Measurements from ENCODE around the gene OPRM1.

OPRM1 gene

DNA sequence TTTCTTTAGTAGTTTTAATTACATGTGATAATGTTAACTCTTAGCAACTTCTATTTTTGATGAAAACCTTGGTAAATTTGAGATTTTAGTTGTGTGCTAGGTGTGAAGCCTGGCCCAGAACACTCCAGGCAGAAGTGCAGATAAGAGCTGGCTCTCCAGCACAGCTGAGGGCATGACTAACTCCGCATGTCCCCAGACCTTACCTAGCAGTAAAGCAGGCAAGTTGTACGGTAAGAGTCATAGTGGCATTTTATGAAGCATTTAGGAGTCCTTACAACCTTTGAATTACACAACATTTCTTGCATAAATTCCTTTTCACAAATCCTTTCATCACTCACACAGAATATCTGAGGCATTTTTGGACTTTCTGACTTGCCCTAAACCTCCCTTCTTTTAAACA lies 67.2 kb downstream of the OPRM1 start:
- H3K27ac ChIP-seq (replicated peaks): no peak overlapping the region
- no peak for TF ChIP-seq SPI1 (IDR thresholded peaks at IDR 0.05; ENCODE audit: borderline replicate concordance, low read depth)
- TF ChIP-seq REST (IDR thresholded peaks at IDR 0.05; ENCODE audit: insufficient replicate concordance, low read depth): no peak
- no peak for TF ChIP-seq POLR2AphosphoS5 (IDR thresholded peaks at IDR 0.05; ENCODE audit: low read depth)
- no peak for TF ChIP-seq CTCF (IDR thresholded peaks at IDR 0.05; ENCODE audit: insufficient read depth, low read length)
- no peak for TF ChIP-seq GABPA (IDR thresholded peaks at IDR 0.05; ENCODE audit: low read depth)
- no peak overlapping the region for H3K4me3 ChIP-seq (replicated peaks; ENCODE audit: insufficient read depth, low read length)
- no peaks in the 10 kb centered on the region for H3K27me3 ChIP-seq (ENCODE audit: insufficient read depth, poor library complexity, severe bottlenecking)
- peak; percentile 14 to 17 for DNase-seq (ENCODE audit: low read depth in 1 of 2, low spot score in 1 of 2)

DNA sequence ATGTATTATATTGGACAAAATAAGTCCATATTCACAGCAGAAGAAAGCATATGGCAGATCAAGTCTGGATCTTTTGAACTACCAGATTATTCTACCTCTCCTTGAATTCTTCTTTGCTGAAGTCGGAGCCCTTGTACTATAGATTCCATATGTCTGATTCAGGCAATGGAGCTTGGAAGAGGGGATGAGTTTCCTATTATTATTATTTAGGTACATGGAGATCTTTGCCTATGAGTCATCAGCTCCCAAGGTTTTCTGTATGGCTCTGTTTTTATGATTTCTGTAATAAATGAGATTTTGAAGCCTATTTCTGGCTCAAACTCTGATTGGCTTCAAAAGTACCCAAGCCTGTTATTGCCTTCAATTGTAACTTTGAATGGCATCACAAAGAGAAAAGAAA lies 72.0 kb downstream of the OPRM1 start:
- TF ChIP-seq SPI1 (IDR thresholded peaks at IDR 0.05; ENCODE audit: borderline replicate concordance, low read depth): no peak
- TF ChIP-seq REST (IDR thresholded peaks at IDR 0.05; ENCODE audit: insufficient replicate concordance, low read depth): no peak
- TF ChIP-seq GABPA (IDR thresholded peaks at IDR 0.05; ENCODE audit: low read depth): no peak
- TF ChIP-seq POLR2AphosphoS5 (IDR thresholded peaks at IDR 0.05; ENCODE audit: low read depth): no peak
- no peak for TF ChIP-seq CTCF (IDR thresholded peaks at IDR 0.05; ENCODE audit: insufficient read depth, low read length)
- H3K4me3 ChIP-seq (replicated peaks; ENCODE audit: insufficient read depth, low read length): no peak overlapping the region

GRCh38 chr6:154112181-154112809 lies 73.3 kb downstream of the OPRM1 start:
- TF ChIP-seq REST (IDR thresholded peaks at IDR 0.05; ENCODE audit: insufficient replicate concordance, low read depth) (no peak), SPI1 (IDR thresholded peaks at IDR 0.05; ENCODE audit: borderline replicate concordance, low read depth) (no peak), GABPA (IDR thresholded peaks at IDR 0.05; ENCODE audit: low read depth) (no peak), CTCF (IDR thresholded peaks at IDR 0.05; ENCODE audit: insufficient read depth, low read length) (no peak), POLR2AphosphoS5 (IDR thresholded peaks at IDR 0.05; ENCODE audit: low read depth) (no peak)
- Histone ChIP-seq H3K27me3 (ENCODE audit: insufficient read depth, poor library complexity, severe bottlenecking) (no peaks in the 10 kb centered on the region), H3K4me3 (replicated peaks; ENCODE audit: insufficient read depth, low read length) (no peak overlapping the region), H3K27ac (replicated peaks) (no peak overlapping the region)
- no peak for DNase-seq (ENCODE audit: low read depth in 1 of 2, low spot score in 1 of 2)

More for the DNA sequence above, 72.0 kb downstream of the OPRM1 start:
- Histone ChIP-seq H3K27ac (replicated peaks) (no peak overlapping the region), H3K27me3 (ENCODE audit: insufficient read depth, poor library complexity, severe bottlenecking) (no peaks in the 10 kb centered on the region)
- no peak for DNase-seq (ENCODE audit: low read depth in 1 of 2, low spot score in 1 of 2)

Data from HL-60 (cell line).